Astrocyte (in vitro differentiated cells and primary cell): Measurements from ENCODE around the gene SLX4. TPM values are rescaled to one million over a fixed set of nuclear protein-coding genes. Genes with fewer than 3 reads are reported as not detected.
A peak's percentile ranks its signal among the peaks of the same experiment; 100 is the strongest.

Source experiments
- DNase-seq: peaks from one replicate; pipeline ENCODE4 v3.0.0-alpha.2; 2010; ENCODE audit warnings: low read depth
- FAIRE-seq: peaks from 2 replicates; lab custom pipeline; 2011; peaks lifted over from hg19 to GRCh38; lab: Jason Lieb, UNC
- H2AFZ ChIP-seq: 2 replicates; pipeline ENCODE4 v1.6.0; 2012; ENCODE audit warnings: low read depth, low read length, inconsistent platforms
- H3K27ac ChIP-seq: 2 replicates; pipeline ENCODE4 v1.5.1; 2011; ENCODE audit warnings: low read depth, low read length, inconsistent platforms
- H3K27me3 ChIP-seq: 2 replicates; pipeline ENCODE4 v1.6.0; 2011; ENCODE audit warnings: low read length, inconsistent platforms; ENCODE audit not compliant: insufficient read depth
- H3K36me3 ChIP-seq: 2 replicates; pipeline ENCODE4 v1.5.1; 2011; ENCODE audit warnings: low read length, inconsistent platforms; ENCODE audit not compliant: insufficient read depth
- H3K4me1 ChIP-seq: 2 replicates; pipeline ENCODE4 v1.5.1; 2011; ENCODE audit warnings: low read length, inconsistent platforms; ENCODE audit not compliant: insufficient read depth
- H3K4me2 ChIP-seq: 2 replicates; pipeline ENCODE4 v1.6.0; 2012; ENCODE audit warnings: low read length, inconsistent platforms
- H3K4me3 ChIP-seq: 2 replicates; pipeline ENCODE4 v1.5.1; 2011; ENCODE audit warnings: low read depth, mild to moderate bottlenecking, low read length, inconsistent platforms; ENCODE audit not compliant: insufficient read depth
- H3K79me2 ChIP-seq: 2 replicates; pipeline ENCODE4 v1.6.0; 2012; ENCODE audit warnings: mild to moderate bottlenecking, low read length, inconsistent platforms; ENCODE audit not compliant: insufficient read depth
- H3K9ac ChIP-seq: 2 replicates; pipeline ENCODE4 v1.6.0; 2012; ENCODE audit warnings: mild to moderate bottlenecking, low read length, inconsistent platforms
- H3K9me3 ChIP-seq: 2 replicates; pipeline ENCODE4 v1.5.1; 2012; ENCODE audit warnings: low read depth, mild to moderate bottlenecking, low read length, inconsistent platforms; ENCODE audit not compliant: insufficient read depth
- H4K20me1 ChIP-seq: 2 replicates; pipeline ENCODE4 v1.6.0; 2012; ENCODE audit warnings: low read length, inconsistent platforms; ENCODE audit not compliant: insufficient read depth
- H3K27ac Mint-ChIP-seq: one replicate; pipeline ENCODE4 v1.8.0; 2021; ENCODE audit warnings: mild to moderate bottlenecking, mixed read lengths; ENCODE audit not compliant: unreplicated experiment
- H3K27me3 Mint-ChIP-seq: one replicate; pipeline ENCODE4 v1.8.0; 2021; ENCODE audit warnings: low read depth, mixed read lengths; ENCODE audit not compliant: unreplicated experiment
- H3K36me3 Mint-ChIP-seq: one replicate; pipeline ENCODE4 v1.8.0; 2021; ENCODE audit warnings: low read depth, mixed read lengths; ENCODE audit not compliant: unreplicated experiment
- H3K4me1 Mint-ChIP-seq: one replicate; pipeline ENCODE4 v1.8.0; 2021; ENCODE audit warnings: low read depth, mixed read lengths; ENCODE audit not compliant: unreplicated experiment
- H3K4me3 Mint-ChIP-seq: one replicate; pipeline ENCODE4 v1.8.0; 2021; ENCODE audit warnings: mild to moderate bottlenecking, moderate library complexity, mixed read lengths; ENCODE audit not compliant: unreplicated experiment
- H3K9me3 Mint-ChIP-seq: one replicate; pipeline ENCODE4 v1.8.0; 2021; ENCODE audit warnings: mild to moderate bottlenecking, mixed read lengths; ENCODE audit not compliant: unreplicated experiment
- CTCF ChIP-seq: IDR thresholded peaks from 2 replicates; pipeline ENCODE4 v1.5.1; 2011; ENCODE audit warnings: low read depth, mild to moderate bottlenecking, inconsistent platforms, low read length, moderate library complexity; ENCODE audit not compliant: insufficient read depth
- EZH2 ChIP-seq: IDR thresholded peaks from 2 replicates; pipeline ENCODE4 v1.6.1; 2012; ENCODE audit warnings: mild to moderate bottlenecking, low read length, inconsistent platforms; ENCODE audit not compliant: insufficient read depth
- total RNA-seq: library from RNA; stranded (reverse); gene quantifications from 2 replicates; pipeline ENCODE4 v1.2.1, GENCODE V29; 2021

Gene SLX4
- total RNA-seq, 1 donor from 2014 or later = 7.8 TPM

DNA sequence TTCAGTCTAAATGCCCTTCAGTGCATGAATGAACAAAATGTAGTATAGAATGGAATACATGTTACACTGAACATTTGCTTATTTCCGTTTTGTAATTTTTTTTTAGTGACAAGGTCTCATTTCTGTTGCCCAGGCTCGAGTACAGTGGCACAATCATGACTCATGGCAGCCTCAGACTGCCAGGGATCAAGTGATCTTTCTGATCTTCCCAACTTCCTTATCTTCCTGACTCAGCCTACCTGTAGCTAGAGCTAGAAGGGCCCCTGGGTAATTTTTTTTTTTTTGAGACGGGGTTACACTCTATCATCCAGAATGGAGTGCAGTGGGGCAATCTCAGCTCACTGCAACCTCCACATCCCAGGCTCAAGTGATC is 7.3 kb upstream of the SLX4 start:
- Histone ChIP-seq H3K9ac (no peak overlapping the region), H3K27ac (no peak overlapping the region), H2AFZ (no peak overlapping the region), H4K20me1 (peaks cover 18% of the 10 kb centered on the region), H3K79me2 (peaks cover 22% of the 10 kb centered on the region), H3K4me3 (no peak overlapping the region), H3K4me1 (no peaks in the 10 kb centered on the region), H3K4me2 (no peak overlapping the region), H3K9me3 (no peaks in the 10 kb centered on the region), H3K27me3 (no peaks in the 10 kb centered on the region), H3K36me3 (no peaks in the 10 kb centered on the region)
- H3K27me3 Mint-ChIP-seq = no peaks in the 10 kb centered on the region
- H3K36me3 Mint-ChIP-seq = peaks cover 3% of the 10 kb centered on the region
- H3K27ac Mint-ChIP-seq = no peak overlapping the region
- DNase-seq = no peak
- no peaks in the 10 kb centered on the region for H3K9me3 Mint-ChIP-seq
- no peak for FAIRE-seq
- peak overlapping the region; percentile 29 for H3K4me3 Mint-ChIP-seq
- peaks cover 3% of the 10 kb centered on the region for H3K4me1 Mint-ChIP-seq
- TF ChIP-seq CTCF (no peak), EZH2 (no peak)

DNA sequence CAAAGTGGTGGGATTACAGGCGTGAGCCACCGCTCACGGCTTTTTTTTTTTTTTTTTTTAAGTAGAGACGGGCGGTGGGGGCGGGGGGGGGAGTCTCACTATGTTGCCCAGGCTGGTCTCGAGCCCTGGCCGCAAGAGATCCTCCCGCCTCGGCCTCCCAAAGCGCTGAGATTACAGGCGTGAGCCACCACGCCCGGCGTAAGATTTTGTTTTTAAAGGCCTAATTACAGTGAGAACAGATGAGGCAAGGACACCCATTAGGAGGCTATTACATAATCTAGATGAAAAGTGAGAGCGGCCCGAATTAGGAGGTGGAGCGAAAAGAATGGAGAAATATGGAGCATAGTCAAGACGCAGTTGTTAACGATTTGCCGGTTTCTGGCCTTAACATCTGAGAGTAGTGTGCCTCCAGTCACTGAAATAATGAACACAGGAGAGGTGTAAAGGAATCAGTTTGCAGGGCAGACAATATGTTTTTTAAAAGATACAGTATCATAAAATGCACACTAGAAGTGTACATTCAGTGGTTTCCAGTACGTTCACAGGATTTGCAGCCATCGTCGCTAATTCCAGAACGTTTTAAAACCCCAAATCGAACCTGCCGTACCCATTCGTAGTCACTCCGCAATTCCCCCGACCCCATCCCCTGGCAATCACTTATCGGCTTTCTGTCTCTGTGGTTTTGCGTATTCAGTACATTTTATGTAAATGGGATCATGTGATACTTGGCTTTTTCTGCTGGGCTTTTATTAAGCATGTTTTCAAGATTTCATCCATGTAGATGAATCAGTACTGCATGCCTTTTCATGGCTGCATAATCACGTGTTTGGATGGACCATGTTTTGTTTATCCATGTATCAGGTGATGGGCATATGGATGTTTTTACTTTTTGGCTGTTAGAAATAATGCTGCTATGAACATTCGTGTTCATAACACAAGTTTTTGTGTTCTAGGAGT is 1.4 kb upstream of the SLX4 start:
- H3K27ac Mint-ChIP-seq = no peak overlapping the region
- H3K27me3 ChIP-seq = no peaks in the 10 kb centered on the region
- TF ChIP-seq CTCF (no peak), EZH2 (no peak)
- no peaks in the 10 kb centered on the region for H3K9me3 Mint-ChIP-seq
- H3K4me3 Mint-ChIP-seq = peak overlapping the region; percentile 99
- no peak overlapping the region for H3K27ac ChIP-seq
- no peaks in the 10 kb centered on the region for H3K27me3 Mint-ChIP-seq
- peaks cover 8% of the 10 kb centered on the region for H3K4me1 ChIP-seq
- no peak for DNase-seq
- H3K4me3 ChIP-seq = peak overlapping the region; percentile 95
- peak overlapping the region; percentile 88 for H3K4me2 ChIP-seq
- peak overlapping the region; percentile 95 for H3K9ac ChIP-seq
- no peak for FAIRE-seq
- peaks cover 49% of the 10 kb centered on the region for H3K79me2 ChIP-seq
- H2AFZ ChIP-seq = no peak overlapping the region
- H3K36me3 ChIP-seq = no peaks in the 10 kb centered on the region
- peaks cover 19% of the 10 kb centered on the region for H3K4me1 Mint-ChIP-seq
- peaks cover 9% of the 10 kb centered on the region for H4K20me1 ChIP-seq
- H3K36me3 Mint-ChIP-seq = no peaks in the 10 kb centered on the region
- no peaks in the 10 kb centered on the region for H3K9me3 ChIP-seq

GRCh38 chr16:3610698-3611145 is 684 bp downstream of the SLX4 start:
- Histone ChIP-seq H3K27me3 (no peaks in the 10 kb centered on the region), H3K4me1 (peaks cover 8% of the 10 kb centered on the region), H3K9ac (peak overlapping the region; percentile 95), H3K79me2 (peaks cover 42% of the 10 kb centered on the region), H3K9me3 (no peaks in the 10 kb centered on the region), H2AFZ (peak overlapping the region; percentile 73), H3K27ac (peak overlapping the region; percentile 55), H3K36me3 (no peaks in the 10 kb centered on the region), H4K20me1 (peaks cover 8% of the 10 kb centered on the region), H3K4me3 (peak overlapping the region; percentile 95), H3K4me2 (peak overlapping the region; percentile 88)
- H3K27ac Mint-ChIP-seq = no peak overlapping the region
- no peak for FAIRE-seq
- H3K9me3 Mint-ChIP-seq = no peaks in the 10 kb centered on the region
- no peak for DNase-seq
- TF ChIP-seq EZH2 (no peak), CTCF (no peak)
- peak overlapping the region; percentile 89 for H3K4me3 Mint-ChIP-seq
- H3K27me3 Mint-ChIP-seq = no peaks in the 10 kb centered on the region
- peaks cover 19% of the 10 kb centered on the region for H3K4me1 Mint-ChIP-seq
- peaks cover 7% of the 10 kb centered on the region for H3K36me3 Mint-ChIP-seq
